CD4-positive, alpha-beta T cell (primary cell): ENCODE measurements around the gene FASTK. TPM values are rescaled to one million over a fixed set of nuclear protein-coding genes. Genes with fewer than 3 reads are reported as not detected.

Experiments used
- ATAC-seq: fragments of 200-7000 bp; cut with Tn5 transposase; one replicate; pipeline ENCODE4 v1.10.0; 2022; ENCODE audit warnings: mild to moderate bottlenecking; ENCODE audit not compliant: poor library complexity
- CTCF ChIA-PET: fragments of 350-600 bp; sonication (Branson Sonifier 250); formaldehyde crosslinking; loops from one replicate; lab custom pipeline; 2021; ENCODE audit warnings: antibody characterized with exemption, inconsistent platforms; lab: Charles Lee
- POLR2A ChIA-PET: fragments of 350-600 bp; sonication (Branson Sonifier 250); formaldehyde crosslinking; loops from one replicate; lab custom pipeline; 2021; ENCODE audit warnings: antibody characterized with exemption, inconsistent platforms; lab: Charles Lee
- DNase-seq, 14 experiments: peaks; one replicate each; pipeline ENCODE4 v3.0.0-alpha.2; 2013 to 2020; ENCODE audit warnings: mixed read lengths in 2 of 14
- H3K27ac ChIP-seq, 2 donors: one replicate each; pipeline versions ENCODE4 v1.5.1 to v1.7.0; 2013; ENCODE audit warnings: low read length in 2 of 2, low read depth in 1 of 2, mild to moderate bottlenecking in 1 of 2
- H3K27me3 ChIP-seq, 2 experiments: 1 replicate in 1 of 2; 2 replicates in 1 of 2; pipeline versions ENCODE4 v1.6.1 to v1.7.0; 2013; ENCODE audit warnings: low read length in 2 of 2, control low read depth in 1 of 2, mild to moderate bottlenecking in 1 of 2, moderate library complexity in 1 of 2; ENCODE audit not compliant: insufficient read depth in 2 of 2, control insufficient read depth in 1 of 2
- H3K36me3 ChIP-seq: one replicate; pipeline ENCODE4 v1.6.1; 2013; ENCODE audit warnings: low read length, control low read depth; ENCODE audit not compliant: insufficient read depth
- H3K4me1 ChIP-seq: one replicate; pipeline ENCODE4 v1.6.1; 2013; ENCODE audit warnings: low read length, control low read depth; ENCODE audit not compliant: insufficient read depth
- H3K4me3 ChIP-seq: one replicate; pipeline ENCODE4 v1.5.1; 2013; ENCODE audit warnings: mild to moderate bottlenecking, low read length, moderate library complexity
- H3K9me3 ChIP-seq, 2 experiments: 1 replicate in 1 of 2; 2 replicates in 1 of 2; pipeline versions ENCODE4 v1.6.1 to v1.7.0; 2013; ENCODE audit warnings: low read length in 2 of 2, mild to moderate bottlenecking in 2 of 2, control low read depth in 1 of 2, moderate library complexity in 1 of 2; ENCODE audit not compliant: control insufficient read depth in 1 of 2, insufficient read depth in 1 of 2
- H3K27ac Mint-ChIP-seq: one replicate; pipeline ENCODE4 v1.8.0; 2020; ENCODE audit warnings: mixed read lengths
- H3K27me3 Mint-ChIP-seq: one replicate; pipeline ENCODE4 v1.8.0; 2021; ENCODE audit warnings: mixed read lengths
- H3K36me3 Mint-ChIP-seq: one replicate; pipeline ENCODE4 v1.8.0; 2021; ENCODE audit warnings: low read depth, mixed read lengths
- H3K4me1 Mint-ChIP-seq: one replicate; pipeline ENCODE4 v1.8.0; 2021; ENCODE audit warnings: low read depth, mixed read lengths
- H3K4me3 Mint-ChIP-seq: one replicate; pipeline ENCODE4 v1.8.0; 2020; ENCODE audit warnings: mild to moderate bottlenecking, mixed read lengths
- H3K9me3 Mint-ChIP-seq: one replicate; pipeline ENCODE4 v1.8.0; 2020; ENCODE audit warnings: mixed read lengths
- CTCF ChIP-seq: fragments of 200-600 bp; IDR thresholded peaks from one replicate; pipeline ENCODE4 v1.8.0; 2022; ENCODE audit warnings: antibody characterized with exemption, mild to moderate bottlenecking
- intact Hi-C, 2 experiments: fragments of 100-400 bp; cut with DNase I in 1 of 2; cut with micrococcal nuclease in 1 of 2; formaldehyde crosslinking; loops; one replicate each; pipeline versions ENCODE4 v1.15.1 to v1.9.0; 2023 to 2025; cut with DNase I, micrococcal nuclease
- total RNA-seq, 174 experiments: library from RNA in 2 of 174; stranded (reverse) in 2 of 174; gene quantifications; one replicate each; pipeline ENCODE4 v1.2.3 and lab custom pipeline; 2021 to 2026

Gene FASTK
- total RNA-seq, 2 experiments from 2014 or later = 82.2 to 84.2 TPM

DNA sequence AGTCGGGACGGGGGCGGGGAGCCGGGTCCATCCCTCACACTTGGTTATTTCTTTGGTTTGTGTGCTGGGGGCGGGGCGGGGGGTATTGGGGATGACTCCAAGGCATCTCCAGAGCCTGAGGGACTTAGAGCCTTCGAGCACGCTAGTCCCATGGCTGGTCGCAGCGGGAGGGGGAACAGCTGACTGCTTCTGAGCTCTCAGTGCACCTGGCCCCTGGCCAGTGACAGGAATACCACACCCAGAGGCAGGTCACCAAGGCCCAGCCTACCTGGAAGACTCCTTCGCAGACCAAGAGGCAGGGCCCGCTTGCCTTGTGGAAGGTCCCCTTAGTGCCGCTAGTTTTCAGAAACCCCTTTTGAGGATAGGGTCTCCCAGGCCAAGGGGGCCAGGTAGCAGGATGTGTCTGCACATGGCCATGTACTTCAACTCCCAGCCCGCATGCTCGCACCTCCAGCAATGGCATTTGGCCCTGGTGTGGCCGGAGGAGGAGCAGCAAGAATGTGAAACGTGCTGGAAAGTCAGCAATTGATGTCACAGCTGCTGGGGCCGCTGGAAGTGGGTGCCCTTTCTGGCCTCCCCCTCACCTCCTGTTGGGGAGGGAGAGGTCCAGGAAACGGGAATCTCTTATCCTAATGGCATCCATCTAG, 46.0 kb upstream of the FASTK start:
- no peak for DNase-seq
- POLR2A ChIA-PET = no interaction called here

GRCh38 chr7:151125846-151126481, 45.4 kb upstream of the FASTK start:
- Mint-ChIP-seq H3K27ac (no peak overlapping the region), H3K9me3 (no peaks in the 10 kb centered on the region), H3K4me3 (no peak overlapping the region), H3K4me1 (peaks cover 6% of the 10 kb centered on the region), H3K36me3 (peaks cover 47% of the 10 kb centered on the region), H3K27me3 (no peaks in the 10 kb centered on the region)
- ATAC-seq = no peak
- Histone ChIP-seq H3K27ac (no peak overlapping the region), H3K27me3 (no peaks in the 10 kb centered on the region), H3K36me3 (peaks cover 28% of the 10 kb centered on the region), H3K4me3 (no peak overlapping the region), H3K4me1 (peaks cover 9% of the 10 kb centered on the region), H3K9me3 (no peaks in the 10 kb centered on the region)
- TF ChIP-seq CTCF = no peak
- ChIA-PET POLR2A (no interaction called here), CTCF (no interaction called here)
- intact Hi-C loops = no loop called here
- DNase-seq = no peak

More for the DNA sequence above, 46.0 kb upstream of the FASTK start:
- TF ChIP-seq CTCF = no peak
- CTCF ChIA-PET = no interaction called here
- Histone ChIP-seq H3K27ac (no peak overlapping the region), H3K4me3 (no peak overlapping the region), H3K36me3 (peaks cover 31% of the 10 kb centered on the region), H3K27me3 (no peaks in the 10 kb centered on the region), H3K4me1 (peaks cover 9% of the 10 kb centered on the region), H3K9me3 (no peaks in the 10 kb centered on the region)
- no peak for ATAC-seq
- intact Hi-C loops = no loop called here
- Mint-ChIP-seq H3K9me3 (no peaks in the 10 kb centered on the region), H3K27ac (no peak overlapping the region), H3K36me3 (peaks cover 47% of the 10 kb centered on the region), H3K27me3 (no peaks in the 10 kb centered on the region), H3K4me3 (no peak overlapping the region), H3K4me1 (peaks cover 6% of the 10 kb centered on the region)

GRCh38 chr7:151125470-151125845, 44.8 kb upstream of the FASTK start:
- no peak for TF ChIP-seq CTCF
- Histone ChIP-seq H3K4me3 (no peak overlapping the region), H3K36me3 (peaks cover 29% of the 10 kb centered on the region), H3K27ac (no peak overlapping the region), H3K27me3 (no peaks in the 10 kb centered on the region), H3K4me1 (peaks cover 9% of the 10 kb centered on the region), H3K9me3 (no peaks in the 10 kb centered on the region)
- H3K4me3 Mint-ChIP-seq = no peak overlapping the region
- intact Hi-C loops = no loop called here
- ChIA-PET CTCF (no interaction called here), POLR2A (no interaction called here)
- ATAC-seq (no peak), DNase-seq (no peak)
- H3K27me3 Mint-ChIP-seq = no peaks in the 10 kb centered on the region
- H3K4me1 Mint-ChIP-seq = peaks cover 6% of the 10 kb centered on the region
- H3K36me3 Mint-ChIP-seq = peaks cover 47% of the 10 kb centered on the region
- H3K27ac Mint-ChIP-seq = no peak overlapping the region
- no peaks in the 10 kb centered on the region for H3K9me3 Mint-ChIP-seq
